GM12801 (cell line): Measurements from ENCODE around the gene TFIP11.

ENCODE experiments used
- TF ChIP-seq, protein P1 (sequence below): IDR thresholded peaks from one replicate; pipeline ENCODE4 v1.5.1; 2011; ENCODE audit warnings: control low read depth; ENCODE audit not compliant: insufficient read length; ENCODE audit errors: extremely low read depth

TFIP11 gene

DNA sequence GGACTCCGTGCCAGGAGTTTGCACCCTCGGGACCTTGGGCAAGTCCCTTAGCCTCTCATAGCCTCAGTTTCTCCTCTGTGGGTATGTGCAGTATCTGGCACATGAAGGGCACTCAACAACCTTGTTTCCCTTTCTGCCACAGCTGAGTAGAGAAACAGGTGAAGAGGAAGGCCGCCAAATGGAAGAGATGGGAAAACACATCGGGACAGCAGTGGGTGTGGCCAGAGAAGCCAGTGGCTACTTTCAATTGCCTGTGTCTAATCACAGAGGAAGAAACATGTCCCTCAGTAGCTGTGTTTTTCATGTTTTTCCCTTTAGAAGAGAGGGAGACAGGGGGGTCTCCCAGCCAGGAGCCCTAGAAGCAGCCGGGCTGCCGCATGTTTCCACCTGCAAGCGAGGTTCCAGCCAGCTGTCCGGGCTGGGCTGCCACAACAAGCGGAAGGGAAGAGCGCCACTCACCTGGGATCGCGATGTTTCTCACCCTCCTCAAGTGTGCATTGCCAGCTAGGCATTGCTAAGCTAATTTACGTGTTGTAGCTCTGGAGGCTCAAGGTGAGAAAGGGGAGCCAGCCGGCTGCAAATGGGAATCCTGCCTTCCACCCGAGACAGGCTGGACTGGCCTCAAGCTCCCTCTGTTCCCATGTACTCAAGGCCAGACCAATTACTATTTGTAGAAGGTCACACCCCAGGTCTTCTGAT lies 66.5 kb downstream of the TFIP11 start:
- TF ChIP-seq, protein P1, sequence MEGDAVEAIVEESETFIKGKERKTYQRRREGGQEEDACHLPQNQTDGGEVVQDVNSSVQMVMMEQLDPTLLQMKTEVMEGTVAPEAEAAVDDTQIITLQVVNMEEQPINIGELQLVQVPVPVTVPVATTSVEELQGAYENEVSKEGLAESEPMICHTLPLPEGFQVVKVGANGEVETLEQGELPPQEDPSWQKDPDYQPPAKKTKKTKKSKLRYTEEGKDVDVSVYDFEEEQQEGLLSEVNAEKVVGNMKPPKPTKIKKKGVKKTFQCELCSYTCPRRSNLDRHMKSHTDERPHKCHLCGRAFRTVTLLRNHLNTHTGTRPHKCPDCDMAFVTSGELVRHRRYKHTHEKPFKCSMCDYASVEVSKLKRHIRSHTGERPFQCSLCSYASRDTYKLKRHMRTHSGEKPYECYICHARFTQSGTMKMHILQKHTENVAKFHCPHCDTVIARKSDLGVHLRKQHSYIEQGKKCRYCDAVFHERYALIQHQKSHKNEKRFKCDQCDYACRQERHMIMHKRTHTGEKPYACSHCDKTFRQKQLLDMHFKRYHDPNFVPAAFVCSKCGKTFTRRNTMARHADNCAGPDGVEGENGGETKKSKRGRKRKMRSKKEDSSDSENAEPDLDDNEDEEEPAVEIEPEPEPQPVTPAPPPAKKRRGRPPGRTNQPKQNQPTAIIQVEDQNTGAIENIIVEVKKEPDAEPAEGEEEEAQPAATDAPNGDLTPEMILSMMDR, result no peak

DNA sequence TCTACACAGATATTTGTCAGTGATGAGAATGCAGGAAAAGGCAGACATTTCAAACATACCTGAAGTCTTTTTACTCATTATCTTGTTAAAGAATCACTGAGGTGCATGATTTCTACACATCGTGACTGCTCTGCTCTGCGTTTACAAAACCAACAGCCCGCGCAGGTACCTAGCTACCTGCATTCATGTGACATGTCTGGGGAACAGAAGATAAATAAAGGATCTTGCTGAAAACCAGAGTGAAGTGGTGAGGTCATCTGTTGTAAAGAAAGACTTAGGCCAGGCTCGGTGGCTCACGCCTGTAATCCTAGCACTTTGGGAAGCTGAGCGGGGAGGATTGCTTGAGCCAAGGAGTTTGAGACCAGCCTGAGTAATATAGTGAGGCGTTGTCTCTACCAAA lies 67.5 kb downstream of the TFIP11 start:
- TF ChIP-seq, protein P1, result no peak

DNA sequence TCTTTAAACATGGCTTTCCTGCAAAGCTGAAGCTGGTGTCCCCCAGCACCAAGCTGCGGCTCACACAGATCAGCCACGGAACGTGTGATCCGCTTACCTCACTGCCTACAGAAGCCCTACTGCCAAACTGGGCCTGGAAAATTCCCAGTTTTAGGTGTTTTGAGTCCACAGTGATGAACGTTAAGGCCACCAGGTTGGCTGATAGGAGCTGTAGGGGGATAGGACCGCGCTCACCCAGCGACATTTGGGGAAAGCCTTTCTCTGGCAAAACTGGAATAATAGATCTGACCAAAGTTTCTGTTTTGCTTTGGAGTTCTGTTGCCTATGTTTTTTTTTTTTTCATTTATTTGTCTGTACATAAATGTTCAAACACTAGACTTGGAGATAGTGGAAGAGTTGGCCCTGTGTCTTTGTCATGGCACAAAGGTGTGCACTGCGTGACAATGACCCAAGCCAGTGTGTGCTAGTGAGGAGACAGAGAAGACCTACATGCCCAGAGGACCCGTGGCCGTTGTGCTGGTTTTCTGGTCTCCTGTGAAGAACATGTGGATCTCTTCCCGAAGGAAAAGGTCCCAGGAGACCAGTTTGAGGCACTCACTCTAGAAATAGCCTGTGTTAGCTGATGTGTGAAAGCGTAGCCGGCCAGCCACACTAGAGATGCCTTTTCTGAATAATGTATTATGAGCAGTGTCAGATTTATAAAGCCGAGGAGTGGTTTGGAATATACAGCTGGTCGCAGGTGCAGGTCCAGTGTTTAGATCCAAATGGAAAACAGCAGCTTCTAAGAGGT lies 68.2 kb downstream of the TFIP11 start:
- TF ChIP-seq, protein P1, result no peak

DNA sequence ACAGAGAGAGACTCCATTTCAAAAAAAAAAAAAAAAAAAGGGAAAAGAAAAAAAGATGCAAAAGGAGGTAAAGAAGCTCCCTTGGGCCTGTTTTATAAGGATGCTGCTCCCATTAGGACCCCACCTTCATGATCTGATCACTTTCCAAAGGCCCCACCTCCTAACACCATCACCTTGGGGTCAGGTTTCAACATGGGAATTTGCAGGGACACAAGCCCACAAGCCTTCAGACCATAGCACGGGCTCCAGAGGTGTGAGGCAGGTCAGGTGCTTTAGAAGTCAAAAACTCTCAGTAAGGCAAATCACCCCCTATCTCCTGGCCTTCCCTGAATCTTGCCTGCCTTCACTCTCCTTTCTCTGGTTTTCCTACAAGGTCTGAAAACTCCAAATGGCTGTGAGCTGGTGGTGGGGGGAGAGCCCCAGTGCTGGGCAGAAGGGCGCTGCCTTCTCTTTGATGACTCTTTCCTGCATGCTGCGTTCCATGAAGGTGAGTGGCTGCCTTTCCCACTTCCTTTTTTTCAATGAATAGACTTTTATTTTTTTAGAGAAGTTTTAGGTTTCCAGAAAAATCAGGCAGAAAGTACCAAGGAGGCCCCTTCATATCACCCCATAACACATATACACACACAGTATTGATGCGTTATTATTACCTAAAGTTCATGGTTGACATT lies 70.1 kb downstream of the TFIP11 start:
- TF ChIP-seq, protein P1, result no peak
